Muscle layer of duodenum (tissue), 2 donors: ENCODE results near the gene SPART.

ENCODE experiments used
- H3K27ac ChIP-seq: one replicate; pipeline ENCODE4 v1.7.0; 2013; ENCODE audit warnings: mild to moderate bottlenecking, low read length
- H3K27me3 ChIP-seq: one replicate; pipeline ENCODE4 v1.7.0; 2013; ENCODE audit warnings: low read depth, mild to moderate bottlenecking, control low read depth, low read length
- H3K36me3 ChIP-seq, 2 donors: one replicate each; pipeline ENCODE4 v1.7.0; 2013; ENCODE audit warnings: low read length in 2 of 2, control low read depth in 1 of 2, mild to moderate bottlenecking in 1 of 2; ENCODE audit not compliant: insufficient read depth in 2 of 2, control insufficient read depth in 1 of 2
- H3K4me1 ChIP-seq, 2 donors: one replicate each; pipeline ENCODE4 v1.7.0; 2013; ENCODE audit warnings: low read length in 2 of 2, mild to moderate bottlenecking in 2 of 2, control low read depth in 1 of 2, moderate library complexity in 1 of 2; ENCODE audit not compliant: insufficient read depth in 2 of 2, control insufficient read depth in 1 of 2
- H3K4me3 ChIP-seq, 2 donors: one replicate each; pipeline ENCODE4 v1.7.0; 2013; ENCODE audit warnings: low read length in 2 of 2, low read depth in 1 of 2, mild to moderate bottlenecking in 1 of 2
- H3K9me3 ChIP-seq, 2 donors: one replicate each; pipeline ENCODE4 v1.7.0; 2013; ENCODE audit warnings: low read length in 2 of 2, control low read depth in 1 of 2, mild to moderate bottlenecking in 1 of 2; ENCODE audit not compliant: control insufficient read depth in 1 of 2
- donor health status: healthy.

SPART gene

DNA sequence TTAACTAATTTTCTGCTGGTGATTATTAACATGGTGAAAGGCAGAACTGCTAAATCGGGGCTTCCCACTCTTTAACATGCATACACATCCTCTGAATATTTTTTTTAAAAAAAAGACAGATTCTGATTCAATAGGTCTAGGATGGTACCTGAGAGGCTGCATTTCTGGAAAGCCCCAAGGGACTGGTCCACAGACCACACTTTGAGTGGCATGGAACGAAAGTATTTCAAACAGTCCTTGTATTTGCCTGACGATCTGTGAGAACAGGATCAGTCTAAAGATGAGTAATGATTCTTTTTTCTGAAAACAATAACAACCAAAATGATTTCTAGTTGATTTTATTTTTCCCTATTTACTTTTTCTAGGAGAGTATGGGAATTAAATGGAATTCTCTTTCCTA is 16.7 kb upstream of the SPART start:
- no peaks in the 10 kb centered on the region for H3K27me3 ChIP-seq
- H3K27ac ChIP-seq: no peak overlapping the region
- no peak overlapping the region for H3K4me3 ChIP-seq
- peaks cover 0 to 15% of the 10 kb centered on the region in 2 donors for H3K4me1 ChIP-seq
- no peaks in the 10 kb centered on the region for H3K36me3 ChIP-seq
- H3K9me3 ChIP-seq: no peaks in the 10 kb centered on the region

DNA sequence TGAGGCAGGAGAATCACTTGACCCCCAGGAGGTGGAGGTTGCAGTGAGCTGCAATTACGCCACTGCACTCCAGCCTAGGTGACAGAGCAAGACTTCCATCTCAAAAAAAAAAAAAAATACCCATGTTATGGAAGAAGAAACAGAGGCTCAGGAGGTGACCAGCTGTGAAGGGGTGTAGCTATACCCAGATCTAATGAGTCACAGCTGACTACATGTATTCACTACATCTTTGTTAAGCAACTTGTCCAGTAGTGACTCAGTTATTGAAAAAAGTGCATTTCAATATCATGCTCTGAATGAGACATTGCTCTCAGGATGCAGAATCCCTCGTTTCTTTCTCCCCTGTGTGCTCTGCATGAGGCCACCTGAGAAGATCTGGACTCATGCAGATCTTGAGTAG is 16.1 kb upstream of the SPART start:
- Histone ChIP-seq H3K27ac (no peak overlapping the region), H3K9me3 (no peaks in the 10 kb centered on the region), H3K36me3 (no peaks in the 10 kb centered on the region), H3K4me1 (peaks cover 0 to 21% of the 10 kb centered on the region in 2 donors), H3K4me3 (no peak overlapping the region), H3K27me3 (no peaks in the 10 kb centered on the region)

DNA sequence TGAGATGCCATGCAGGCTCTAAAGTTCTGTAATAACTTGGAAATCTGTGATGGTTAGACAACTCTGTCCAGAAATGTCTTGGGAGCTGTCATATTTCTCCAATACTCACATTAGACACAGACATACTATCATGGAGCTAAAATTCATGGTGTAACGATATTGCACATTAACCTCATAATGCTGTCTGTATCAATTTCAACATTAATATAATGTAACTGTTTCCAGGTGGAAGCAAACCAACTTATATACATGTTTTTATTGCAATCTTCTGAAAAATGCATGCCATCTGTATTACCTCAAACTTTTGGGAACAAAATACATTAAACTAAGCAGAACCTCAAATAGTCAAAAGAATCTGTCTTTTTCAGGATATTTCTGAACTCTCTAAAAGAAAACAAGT is 14.7 kb upstream of the SPART start:
- Histone ChIP-seq H3K36me3 (no peaks in the 10 kb centered on the region), H3K27ac (no peak overlapping the region), H3K27me3 (no peaks in the 10 kb centered on the region), H3K9me3 (no peaks in the 10 kb centered on the region), H3K4me1 (peaks cover 0 to 32% of the 10 kb centered on the region in 2 donors), H3K4me3 (no peak overlapping the region)

DNA sequence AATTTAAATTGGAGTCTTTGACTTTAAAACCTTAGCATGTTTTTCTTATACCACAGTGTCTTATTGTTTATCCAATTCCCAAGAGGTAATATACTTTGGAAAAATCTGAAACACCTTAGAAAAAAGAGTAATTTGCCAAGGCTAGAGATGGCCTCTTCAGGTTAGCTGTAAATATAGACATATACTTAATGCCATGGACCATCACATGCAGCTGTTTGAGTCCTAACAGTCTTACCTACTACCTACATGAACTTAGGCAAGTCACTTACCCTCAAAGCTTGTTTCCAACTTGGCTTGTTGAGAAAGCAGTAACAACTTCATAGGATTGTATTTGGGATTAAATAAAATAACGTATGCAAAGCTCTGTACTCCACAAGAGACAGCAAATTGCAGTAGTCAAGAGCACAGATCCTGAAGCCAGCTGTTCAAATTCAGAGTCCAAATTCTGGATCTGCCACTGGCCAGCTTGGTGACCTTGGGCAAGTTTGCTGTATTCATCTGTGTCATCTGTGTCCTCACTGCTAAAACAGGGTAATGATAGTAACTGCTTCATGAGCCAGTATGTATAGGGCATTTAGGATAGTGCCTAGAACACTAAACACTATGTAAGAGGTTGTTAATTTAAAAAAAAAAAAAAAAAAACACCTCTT is 13.2 kb upstream of the SPART start:
- H3K27me3 ChIP-seq: no peaks in the 10 kb centered on the region
- H3K4me3 ChIP-seq: no peak overlapping the region
- no peak overlapping the region for H3K27ac ChIP-seq
- no peaks in the 10 kb centered on the region for H3K9me3 ChIP-seq
- H3K36me3 ChIP-seq: no peaks in the 10 kb centered on the region
- peaks cover 0 to 32% of the 10 kb centered on the region in 2 donors for H3K4me1 ChIP-seq

DNA sequence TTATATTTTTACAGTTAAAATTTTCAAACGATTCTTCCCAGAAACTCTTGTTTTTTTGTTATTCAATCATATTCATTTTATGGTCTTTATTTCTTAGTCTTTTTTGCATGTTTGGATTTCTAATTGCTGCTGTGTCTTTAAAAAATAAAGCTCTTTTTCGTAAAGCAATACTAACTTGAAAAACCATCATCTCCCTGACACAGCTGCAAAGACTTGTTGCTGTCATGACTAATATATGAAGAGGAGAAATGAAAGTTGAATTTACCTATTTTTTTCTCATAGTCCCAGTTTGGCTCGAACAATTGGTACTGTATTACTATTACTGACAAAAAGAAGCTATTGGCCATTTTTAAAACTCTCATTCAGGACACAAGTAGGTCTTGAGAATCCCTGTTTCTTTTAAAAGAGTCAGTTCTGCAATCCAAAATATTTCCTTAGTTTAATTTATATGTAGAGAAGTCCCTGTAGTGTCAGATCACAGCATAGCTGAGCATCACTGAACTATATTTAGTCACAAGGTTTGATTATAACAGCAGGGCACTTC is 12.1 kb upstream of the SPART start:
- Histone ChIP-seq H3K36me3 (no peaks in the 10 kb centered on the region), H3K27me3 (no peaks in the 10 kb centered on the region), H3K4me1 (peaks cover 0 to 32% of the 10 kb centered on the region in 2 donors), H3K27ac (no peak overlapping the region), H3K9me3 (no peaks in the 10 kb centered on the region), H3K4me3 (no peak overlapping the region)

DNA sequence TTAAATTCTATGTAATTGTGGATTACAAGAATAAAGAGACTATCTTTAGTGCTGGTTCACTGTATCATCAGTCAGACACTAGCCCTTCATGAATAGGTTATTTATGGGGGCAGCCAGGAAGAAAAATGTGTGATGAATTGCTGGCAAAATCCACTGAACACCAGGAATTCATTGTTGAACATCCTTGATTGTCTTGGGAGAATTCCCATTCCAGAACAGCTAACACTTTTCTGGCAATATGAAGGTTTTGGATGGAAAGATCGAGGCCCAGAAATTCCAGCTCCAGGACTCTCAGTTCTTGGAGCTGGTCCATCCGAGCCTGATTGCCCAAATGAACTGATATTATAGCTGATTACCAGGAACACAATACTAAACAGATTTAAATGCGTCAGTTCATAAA is 11.5 kb upstream of the SPART start:
- H3K4me3 ChIP-seq: no peak overlapping the region
- H3K36me3 ChIP-seq: no peaks in the 10 kb centered on the region
- peaks cover 0 to 36% of the 10 kb centered on the region in 2 donors for H3K4me1 ChIP-seq
- H3K27ac ChIP-seq: no peak overlapping the region
- H3K27me3 ChIP-seq: no peaks in the 10 kb centered on the region
- H3K9me3 ChIP-seq: no peaks in the 10 kb centered on the region

DNA sequence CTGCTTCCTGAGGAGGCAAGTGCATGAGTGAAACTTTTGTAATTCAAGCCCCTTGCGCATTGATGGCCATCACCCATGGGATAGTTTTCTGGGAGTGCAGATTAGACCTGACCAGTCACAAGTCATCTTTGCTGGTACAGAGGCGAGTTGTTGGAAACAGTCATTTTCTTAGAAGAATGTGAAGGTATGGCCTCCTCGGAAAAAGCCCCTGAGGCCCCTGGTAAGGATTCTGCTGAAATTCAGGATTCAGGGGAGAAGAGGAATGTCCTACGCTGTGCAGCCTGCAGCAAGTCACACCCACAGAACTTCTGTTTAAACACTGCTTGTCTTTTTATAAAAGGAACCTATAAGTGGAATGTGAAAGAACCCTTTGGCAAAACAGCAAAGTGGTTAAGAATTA is 11.0 kb upstream of the SPART start:
- Histone ChIP-seq H3K36me3 (no peaks in the 10 kb centered on the region), H3K27me3 (no peaks in the 10 kb centered on the region), H3K9me3 (no peaks in the 10 kb centered on the region), H3K27ac (no peak overlapping the region), H3K4me1 (peaks cover 0 to 37% of the 10 kb centered on the region in 2 donors), H3K4me3 (no peak overlapping the region)

DNA sequence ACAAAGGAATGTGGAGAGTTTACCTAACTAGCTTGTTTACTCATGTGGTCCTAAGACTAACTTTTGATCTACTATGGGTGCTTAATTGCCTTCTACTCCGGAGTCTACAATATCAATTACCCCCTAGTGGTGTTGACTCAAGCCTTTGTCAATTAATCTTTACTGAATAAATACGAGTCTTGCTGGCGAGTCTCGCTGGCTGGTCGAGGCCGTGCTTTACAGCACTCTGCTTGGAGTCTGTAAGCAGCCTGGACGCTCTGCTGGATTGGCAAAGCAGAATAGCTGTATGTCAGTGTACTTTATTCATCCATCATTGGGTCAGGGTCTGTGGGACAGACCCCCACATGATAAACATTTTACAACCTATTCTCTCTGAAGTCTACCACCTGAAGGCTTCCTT is 9.9 kb upstream of the SPART start:
- peaks cover 0 to 37% of the 10 kb centered on the region in 2 donors for H3K4me1 ChIP-seq
- no peaks in the 10 kb centered on the region for H3K36me3 ChIP-seq

DNA sequence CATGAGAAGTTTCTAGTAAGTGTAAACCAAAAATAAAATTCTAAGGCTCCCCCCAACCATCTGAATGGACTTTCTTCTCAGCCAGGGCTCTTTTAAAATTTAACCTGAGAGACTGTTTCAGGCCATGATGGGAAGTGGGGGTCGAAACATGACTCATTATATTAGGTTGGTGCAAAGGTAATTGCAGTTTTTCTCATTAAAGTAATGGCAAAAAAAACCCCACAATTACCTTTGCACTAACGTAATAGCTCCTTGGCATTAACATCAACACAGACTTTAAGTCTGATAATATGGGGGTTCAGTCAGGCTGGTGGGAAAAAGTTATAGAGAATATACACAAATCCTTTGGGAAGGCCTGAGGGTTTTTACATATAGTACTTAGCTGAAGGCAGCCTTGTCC is 9.4 kb upstream of the SPART start:
- Histone ChIP-seq H3K9me3 (no peaks in the 10 kb centered on the region), H3K4me3 (no peak overlapping the region), H3K36me3 (no peaks in the 10 kb centered on the region), H3K27me3 (no peaks in the 10 kb centered on the region), H3K4me1 (peaks cover 0 to 33% of the 10 kb centered on the region in 2 donors), H3K27ac (no peak overlapping the region)

More for the DNA sequence above, 9.9 kb upstream of the SPART start:
- Histone ChIP-seq H3K9me3 (no peaks in the 10 kb centered on the region), H3K27me3 (no peaks in the 10 kb centered on the region), H3K27ac (no peak overlapping the region), H3K4me3 (no peak overlapping the region)

DNA sequence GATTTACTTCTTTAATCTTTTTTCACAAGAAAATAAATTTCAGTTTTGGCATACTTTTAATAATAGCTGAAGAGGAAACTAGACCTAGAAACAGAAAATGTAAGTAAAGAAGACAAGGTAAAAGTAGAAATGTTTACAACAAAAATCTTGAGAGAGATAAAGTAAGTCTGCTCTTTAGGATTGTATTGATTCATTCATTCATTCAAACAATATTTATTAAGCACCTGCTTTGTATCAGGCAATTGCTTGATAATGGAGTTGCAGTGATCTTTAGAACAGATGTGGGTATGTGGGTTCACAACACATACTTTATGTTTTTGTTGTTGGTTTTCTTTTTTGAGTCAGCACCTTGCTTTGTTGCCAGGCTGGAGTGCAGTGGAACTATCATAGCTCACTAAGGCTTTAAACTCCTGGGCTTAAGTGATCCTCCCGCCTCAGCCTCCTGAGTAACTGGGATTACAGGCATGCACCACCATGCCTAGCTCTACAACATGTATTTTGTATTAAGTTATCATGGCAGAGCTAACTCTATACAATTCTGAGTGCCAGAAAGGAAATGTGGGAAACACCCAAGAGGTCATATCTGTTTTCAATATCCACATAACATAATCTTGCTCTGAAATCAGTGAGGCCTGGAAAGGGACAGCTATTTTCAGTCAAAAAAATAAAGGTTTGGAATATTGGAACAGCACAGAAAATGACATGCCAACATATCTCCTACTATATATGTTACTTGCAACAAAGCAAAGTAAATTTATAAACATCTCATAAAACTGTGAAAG is 8.8 kb upstream of the SPART start:
- no peak overlapping the region for H3K27ac ChIP-seq
- H3K4me1 ChIP-seq: peaks cover 0 to 33% of the 10 kb centered on the region in 2 donors
- H3K4me3 ChIP-seq: no peak overlapping the region
- no peaks in the 10 kb centered on the region for H3K27me3 ChIP-seq
- H3K36me3 ChIP-seq: no peaks in the 10 kb centered on the region
- H3K9me3 ChIP-seq: no peaks in the 10 kb centered on the region

DNA sequence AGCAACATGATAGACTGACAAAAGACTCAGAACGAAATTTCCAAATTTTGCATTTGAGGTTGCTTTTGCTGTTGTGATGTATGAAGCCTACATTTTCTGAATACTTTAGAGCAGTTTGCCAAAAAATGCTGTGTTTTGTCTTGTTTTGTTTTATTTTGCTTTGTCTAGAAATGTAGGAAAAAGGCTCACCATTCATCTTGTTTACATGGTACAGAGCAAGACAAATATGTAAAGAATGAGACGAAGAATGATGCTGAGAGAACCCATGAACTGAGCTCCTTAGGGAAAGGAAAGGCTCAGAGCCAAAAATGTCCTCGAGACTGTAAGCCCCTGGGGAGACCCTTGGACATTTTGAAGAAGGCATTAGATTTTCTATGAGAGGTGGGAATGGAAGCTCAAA is 6.8 kb upstream of the SPART start:
- H3K4me1 ChIP-seq: peaks cover 0 to 23% of the 10 kb centered on the region in 2 donors
- no peak overlapping the region for H3K27ac ChIP-seq
- H3K9me3 ChIP-seq: no peaks in the 10 kb centered on the region

More for the DNA sequence above, 6.8 kb upstream of the SPART start:
- no peaks in the 10 kb centered on the region for H3K27me3 ChIP-seq
- H3K36me3 ChIP-seq: no peaks in the 10 kb centered on the region
- no peak overlapping the region for H3K4me3 ChIP-seq
